ENCODE measurements around the gene PDZRN4.
"Not testable (repeated sequence)": the region's sequence is repeated elsewhere in the genome, so short reads cannot be mapped to it uniquely, and the experiment has no call there.

PDZRN4 gene

GRCh38 chr12:41552588-41552987 is 364.5 kb downstream of the PDZRN4 start:
- no peak for DNase-seq (ENCODE audit: low read depth in 2 of 3, low spot score in 2 of 3)

- DNase-seq (ENCODE audit: low read depth in 2 of 3, low spot score in 2 of 3) = no peak
Observed at GRCh38 chr12:41556176-41556575, 368.1 kb downstream of the PDZRN4 start.

GRCh38 chr12:41557344-41557743 is 369.2 kb downstream of the PDZRN4 start:
- DNase-seq (ENCODE audit: low read depth in 2 of 3, low spot score in 2 of 3) = no peak

- DNase-seq (ENCODE audit: low read depth in 2 of 3, low spot score in 2 of 3) = no peak
Observed at GRCh38 chr12:41558671-41559070, 370.6 kb downstream of the PDZRN4 start.

GRCh38 chr12:41563051-41563450 is 374.9 kb downstream of the PDZRN4 start:
- no peak for DNase-seq (ENCODE audit: low read depth in 2 of 3, low spot score in 2 of 3)

- DNase-seq (ENCODE audit: low read depth in 2 of 3, low spot score in 2 of 3) = no peak
Observed at GRCh38 chr12:41564816-41565215, 376.7 kb downstream of the PDZRN4 start.

GRCh38 chr12:41566703-41567102 is 378.6 kb downstream of the PDZRN4 start:
- no peak for DNase-seq (ENCODE audit: low read depth in 2 of 3, low spot score in 2 of 3)

GRCh38 chr12:41573445-41573844 is 385.3 kb downstream of the PDZRN4 start:
- DNase-seq (ENCODE audit: low read depth in 2 of 3, low spot score in 2 of 3) = no peak

- no peak for DNase-seq (ENCODE audit: low read depth in 2 of 3, low spot score in 2 of 3)
Observed at GRCh38 chr12:41576925-41577324, 388.8 kb downstream of the PDZRN4 start.

- DNase-seq (ENCODE audit: low read depth in 2 of 3, low spot score in 2 of 3) = no peak
Observed at GRCh38 chr12:41577995-41578394, 389.9 kb downstream of the PDZRN4 start.

- DNase-seq (ENCODE audit: low read depth in 2 of 3, low spot score in 2 of 3) = no peak
Observed at GRCh38 chr12:41585784-41586183, 397.7 kb downstream of the PDZRN4 start.

GRCh38 chr12:41587574-41587973 is 399.5 kb downstream of the PDZRN4 start:
- no peak for DNase-seq (ENCODE audit: low read depth in 2 of 3, low spot score in 2 of 3)

- no peak for DNase-seq (ENCODE audit: low read depth in 2 of 3, low spot score in 2 of 3)
Observed at GRCh38 chr12:41589878-41590277, 401.8 kb downstream of the PDZRN4 start.

GRCh38 chr12:41596190-41596589 is 408.1 kb downstream of the PDZRN4 start:
- no peak for DNase-seq (ENCODE audit: low read depth in 2 of 3, low spot score in 2 of 3)

- DNase-seq (ENCODE audit: low read depth in 2 of 3, low spot score in 2 of 3) = no peak
Observed at GRCh38 chr12:41604830-41605229, 416.7 kb downstream of the PDZRN4 start.

- no peak for DNase-seq (ENCODE audit: low read depth in 2 of 3, low spot score in 2 of 3)
Observed at GRCh38 chr12:41605545-41606305, 417.6 kb downstream of the PDZRN4 start.

- DNase-seq (ENCODE audit: low read depth in 2 of 3, low spot score in 2 of 3) = no peak
Observed at GRCh38 chr12:41606468-41607445, 418.6 kb downstream of the PDZRN4 start.

- no peak for DNase-seq (ENCODE audit: low read depth in 2 of 3, low spot score in 2 of 3)
Observed at GRCh38 chr12:41612892-41613557, 424.9 kb downstream of the PDZRN4 start.

- not testable (repeated sequence) for DNase-seq (ENCODE audit: low read depth in 2 of 3, low spot score in 2 of 3)
Observed at GRCh38 chr12:41615174-41615573, 427.1 kb downstream of the PDZRN4 start.

- no peak for DNase-seq (ENCODE audit: low read depth in 2 of 3, low spot score in 2 of 3)
Observed at GRCh38 chr12:41619705-41620104, 431.6 kb downstream of the PDZRN4 start.

GRCh38 chr12:41621291-41621690 is 433.2 kb downstream of the PDZRN4 start:
- no peak for DNase-seq (ENCODE audit: low read depth in 2 of 3, low spot score in 2 of 3)

Measured in activated CD8-positive, alpha-beta memory T cell treated with anti-CD3 and anti-CD28 coated beads for 48 hours (primary cell).